CD4-positive, CD25-positive, alpha-beta regulatory T cell (primary cell): ENCODE data around the gene OR5T3. TPM values are rescaled to one million over a fixed set of nuclear protein-coding genes. Genes with fewer than 3 reads are reported as not detected.
"Not testable (repeated sequence)": the region's sequence is repeated elsewhere in the genome, so short reads cannot be mapped to it uniquely, and the experiment has no call there.

Experiments
- ATAC-seq, 2 donors: fragments of 150-1000 bp; cut with Tn5 transposase; one replicate each; pipeline ENCODE4 v1.10.0; 2021; ENCODE audit warnings: low read depth in 2 of 2, moderate number of reproducible peaks in 2 of 2, moderate library complexity in 1 of 2
- DNase-seq, 3 donors: peaks; one replicate each; pipeline versions ENCODE4 v3.0.0 to v3.0.0-alpha.2; 2012 to 2022; ENCODE audit warnings: mixed read lengths in 1 of 3
- H3K27ac ChIP-seq: one replicate; pipeline ENCODE4 v1.7.0; 2013; ENCODE audit warnings: mild to moderate bottlenecking, low read length; ENCODE audit not compliant: insufficient read depth, poor library complexity, severe bottlenecking
- H3K27me3 ChIP-seq: one replicate; pipeline ENCODE4 v1.7.0; 2013; ENCODE audit warnings: low read length; ENCODE audit not compliant: control insufficient read depth, insufficient read depth
- H3K36me3 ChIP-seq: one replicate; pipeline ENCODE4 v1.7.0; 2013; ENCODE audit warnings: mild to moderate bottlenecking, low read length, moderate library complexity; ENCODE audit not compliant: control insufficient read depth, insufficient read depth
- H3K4me1 ChIP-seq: 2 replicates; pipeline ENCODE4 v1.7.0; 2013; ENCODE audit warnings: mild to moderate bottlenecking, low read length; ENCODE audit not compliant: insufficient read depth, control insufficient read depth, poor library complexity, severe bottlenecking
- H3K4me3 ChIP-seq: one replicate; pipeline ENCODE4 v1.7.0; 2013; ENCODE audit warnings: low read depth, mild to moderate bottlenecking, low read length, moderate library complexity
- H3K9me3 ChIP-seq, 2 experiments: 1 replicate in 1 of 2; 2 replicates in 1 of 2; pipeline ENCODE4 v1.7.0; 2013; ENCODE audit warnings: low read length in 2 of 2, mild to moderate bottlenecking in 1 of 2, moderate library complexity in 1 of 2; ENCODE audit not compliant: control insufficient read depth in 2 of 2
- H3K27ac Mint-ChIP-seq, 3 donors: one replicate each; pipeline ENCODE4 v1.8.0; 2020 to 2022; ENCODE audit warnings: mild to moderate bottlenecking in 3 of 3, mixed read lengths in 3 of 3, moderate library complexity in 2 of 3
- H3K27me3 Mint-ChIP-seq: one replicate; pipeline ENCODE4 v1.8.0; 2022; ENCODE audit warnings: mild to moderate bottlenecking, mixed read lengths
- H3K36me3 Mint-ChIP-seq: one replicate; pipeline ENCODE4 v1.8.0; 2020; ENCODE audit warnings: mixed read lengths
- H3K4me1 Mint-ChIP-seq, 4 donors: one replicate each; pipeline ENCODE4 v1.8.0; 2020 to 2022; ENCODE audit warnings: mixed read lengths in 4 of 4, mild to moderate bottlenecking in 1 of 4
- H3K4me3 Mint-ChIP-seq, 4 donors: one replicate each; pipeline ENCODE4 v1.8.0; 2020 to 2022; ENCODE audit warnings: mild to moderate bottlenecking in 4 of 4, mixed read lengths in 4 of 4, moderate library complexity in 3 of 4
- H3K9me3 Mint-ChIP-seq, 7 donors: one replicate each; pipeline ENCODE4 v1.8.0; 2020 to 2022; ENCODE audit warnings: mixed read lengths in 7 of 7, mild to moderate bottlenecking in 3 of 7, moderate library complexity in 2 of 7
- polyA plus RNA-seq, 4 donors: library from polyadenylated mRNA; unstranded; fragments of 300-500 nt; fragmentation: Illumina TruSeq; gene quantifications; one replicate each; pipeline ENCODE4 v1.2.3, GENCODE V29; 2021
- total RNA-seq: library from RNA; stranded (reverse); gene quantifications from one replicate; pipeline ENCODE4 v1.2.3, GENCODE V29; 2022

The OR5T3 gene
- total RNA-seq (not detected), polyA plus RNA-seq (not detected)

DNA sequence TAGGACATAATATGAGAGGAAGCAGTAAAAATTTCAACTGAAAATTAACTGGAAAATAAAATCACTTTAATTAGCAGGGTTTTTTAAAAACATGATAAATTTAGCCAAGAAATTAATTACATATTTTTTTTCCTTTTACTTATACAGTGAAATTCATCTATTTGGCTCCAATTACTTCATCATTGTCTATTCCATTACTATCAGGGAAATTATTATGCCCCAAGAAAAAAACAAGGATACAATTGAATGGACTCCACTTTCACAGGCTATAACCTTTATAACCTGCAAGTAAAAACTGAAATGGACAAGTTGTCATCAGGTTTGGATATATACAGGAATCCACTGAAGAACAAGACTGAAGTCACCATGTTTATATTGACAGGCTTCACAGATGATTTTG, at the start of gene OR5T3:
Gene OR5T3 (plus strand): TSS at position 301 of the 400 bp plus-strand sequence. CDS start 0 bp downstream, at position 301.
- no peak within 1 kb of the TSS for H3K27ac Mint-ChIP-seq
- no peaks in the 10 kb centered on the region for H3K36me3 ChIP-seq
- peaks cover 0 to 3% of the 10 kb centered on the region in 2 experiments for H3K9me3 ChIP-seq
- H3K9me3 Mint-ChIP-seq, result peaks cover 0 to 20% (median 4%) of the 10 kb centered on the region in 7 donors
- no peaks in the 10 kb centered on the region for H3K4me1 Mint-ChIP-seq
- H3K4me3 Mint-ChIP-seq, result no peak within 1 kb of the TSS
- no peaks in the 10 kb centered on the region for H3K4me1 ChIP-seq
- H3K27me3 Mint-ChIP-seq, result no peaks in the 10 kb centered on the region
- ATAC-seq (no peak), DNase-seq (no peak)
- no peaks in the 10 kb centered on the region for H3K36me3 Mint-ChIP-seq
- H3K27me3 ChIP-seq, result no peaks in the 10 kb centered on the region
- no peak within 1 kb of the TSS for H3K4me3 ChIP-seq
- no peak within 1 kb of the TSS for H3K27ac ChIP-seq

DNA sequence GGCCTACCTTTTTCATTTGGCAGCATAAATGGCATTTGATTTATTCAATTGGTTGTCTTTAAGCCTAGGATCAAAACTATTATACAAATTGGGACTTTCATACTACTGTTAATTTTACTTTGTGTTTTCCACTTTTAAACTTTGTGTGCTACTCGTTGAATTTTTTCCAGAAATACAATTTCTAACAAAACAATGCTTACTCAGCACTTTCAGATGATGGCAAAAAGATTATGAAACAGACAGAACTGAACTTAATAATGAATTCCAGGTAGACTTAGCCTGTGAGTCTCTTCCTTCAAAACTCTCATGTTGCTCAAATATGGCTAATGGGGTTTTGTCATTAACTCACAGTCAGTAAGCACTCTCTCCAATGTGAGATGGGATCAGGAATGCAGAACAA, 44.3 kb upstream of the OR5T3 start:
- H3K4me1 Mint-ChIP-seq, result no peaks in the 10 kb centered on the region

DNA sequence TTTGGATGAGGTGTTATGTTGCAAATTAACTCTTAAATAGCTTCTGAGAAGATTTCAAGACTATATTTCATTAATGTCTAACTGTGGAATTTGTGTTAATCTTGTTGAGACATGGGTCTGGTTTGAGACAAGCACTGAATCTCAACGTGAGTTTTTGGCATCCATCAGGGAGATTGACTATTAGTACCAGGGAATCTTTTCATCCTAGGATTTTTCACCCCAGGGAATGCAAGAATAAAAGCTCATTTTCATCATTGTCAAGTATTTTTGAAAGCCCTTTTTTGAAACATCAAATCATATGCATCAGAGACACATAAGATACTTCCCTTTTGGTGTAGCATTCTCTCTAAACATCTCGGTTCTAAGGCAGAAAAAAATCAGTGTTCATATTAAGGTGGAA, 37.5 kb upstream of the OR5T3 start:
- Mint-ChIP-seq H3K27ac (no peak overlapping the region), H3K4me3 (no peak overlapping the region), H3K9me3 (peaks cover 0 to 40% (median 8%) of the 10 kb centered on the region in 7 donors), H3K27me3 (no peaks in the 10 kb centered on the region), H3K36me3 (no peaks in the 10 kb centered on the region), H3K4me1 (no peaks in the 10 kb centered on the region)
- H3K36me3 ChIP-seq, result no peaks in the 10 kb centered on the region
- no peak overlapping the region for H3K4me3 ChIP-seq
- H3K27me3 ChIP-seq, result no peaks in the 10 kb centered on the region
- ATAC-seq, result no peak
- H3K27ac ChIP-seq, result no peak overlapping the region
- H3K9me3 ChIP-seq, result peaks cover 5 to 10% of the 10 kb centered on the region in 2 experiments
- DNase-seq, result no peak
- H3K4me1 ChIP-seq, result no peaks in the 10 kb centered on the region

More for the DNA sequence above, 44.3 kb upstream of the OR5T3 start:
- Mint-ChIP-seq H3K27ac (no peak overlapping the region), H3K36me3 (no peaks in the 10 kb centered on the region), H3K4me3 (no peak overlapping the region), H3K27me3 (no peaks in the 10 kb centered on the region), H3K9me3 (peaks cover 0 to 22% (median 6%) of the 10 kb centered on the region in 7 donors)
- Histone ChIP-seq H3K36me3 (no peaks in the 10 kb centered on the region), H3K4me1 (no peaks in the 10 kb centered on the region), H3K9me3 (peaks cover 3 to 15% of the 10 kb centered on the region in 2 experiments), H3K4me3 (no peak overlapping the region), H3K27me3 (no peaks in the 10 kb centered on the region), H3K27ac (no peak overlapping the region)
- ATAC-seq (no peak), DNase-seq (no peak)

DNA sequence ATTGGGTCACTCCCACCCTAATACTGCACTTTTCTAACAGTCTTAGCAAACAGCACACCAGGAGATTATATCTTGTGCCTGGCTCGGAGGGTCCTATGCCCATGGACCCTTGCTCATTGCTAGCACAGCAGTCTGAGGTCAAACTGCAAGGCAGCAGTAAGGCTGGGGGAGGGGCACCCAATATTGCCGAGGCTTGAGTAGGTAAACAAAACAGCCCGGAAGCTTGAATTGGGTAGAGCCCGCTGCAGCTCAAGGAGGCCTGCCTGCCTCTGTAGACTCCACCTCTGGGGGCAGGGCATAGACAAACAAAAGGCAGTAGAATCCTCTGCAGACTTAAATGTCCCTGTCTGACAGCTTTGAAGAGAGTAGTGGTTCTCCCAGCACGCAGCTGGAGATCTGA, 32.3 kb upstream of the OR5T3 start:
- not testable (repeated sequence) for H3K4me1 ChIP-seq, H3K27me3 Mint-ChIP-seq, H3K27me3 ChIP-seq, H3K4me1 Mint-ChIP-seq, H3K4me3 ChIP-seq, H3K27ac Mint-ChIP-seq, ATAC-seq, H3K36me3 ChIP-seq, H3K27ac ChIP-seq, H3K4me3 Mint-ChIP-seq, H3K36me3 Mint-ChIP-seq, H3K9me3 ChIP-seq, DNase-seq
- H3K9me3 Mint-ChIP-seq, result peaks cover 0 to 50% (median 12%) of the 10 kb centered on the region in 7 donors

DNA sequence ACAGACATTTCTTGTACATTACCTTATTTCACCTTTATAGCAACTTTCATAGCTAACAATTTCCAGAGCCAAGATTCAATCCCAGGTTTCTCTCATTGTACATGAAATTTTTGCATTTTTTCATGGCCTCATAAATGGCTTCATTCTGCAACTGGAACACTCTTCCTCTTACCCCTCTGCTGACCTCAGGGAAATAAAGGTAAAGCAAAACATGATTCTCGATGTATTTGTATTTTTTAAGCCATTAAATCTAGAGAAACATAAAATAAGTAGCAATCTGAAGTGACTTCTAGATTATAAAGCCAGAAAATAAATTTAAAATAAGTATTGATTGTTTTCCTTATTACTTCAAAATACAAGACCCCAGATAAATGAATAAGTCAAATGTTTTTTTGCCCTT, 17.9 kb upstream of the OR5T3 start, which contains the start of gene OR5T2:
Gene OR5T2 (minus strand): TSS at position 101 of the 400 bp plus-strand sequence. CDS start 1,193 bp downstream, outside the sequence.
- no peaks in the 10 kb centered on the region for H3K27me3 Mint-ChIP-seq
- Histone ChIP-seq H3K4me3 (no peak within 1 kb of the TSS), H3K9me3 (peaks cover 0 to 4% of the 10 kb centered on the region in 2 experiments), H3K27ac (no peak within 1 kb of the TSS), H3K36me3 (no peaks in the 10 kb centered on the region), H3K27me3 (no peaks in the 10 kb centered on the region), H3K4me1 (no peaks in the 10 kb centered on the region)
- H3K4me1 Mint-ChIP-seq, result no peaks in the 10 kb centered on the region
- H3K9me3 Mint-ChIP-seq, result peaks cover 2 to 17% (median 6%) of the 10 kb centered on the region in 7 donors
- no peak within 1 kb of the TSS for H3K4me3 Mint-ChIP-seq
- no peak for ATAC-seq
- no peak for DNase-seq
- H3K27ac Mint-ChIP-seq, result no peak within 1 kb of the TSS
- no peaks in the 10 kb centered on the region for H3K36me3 Mint-ChIP-seq

DNA sequence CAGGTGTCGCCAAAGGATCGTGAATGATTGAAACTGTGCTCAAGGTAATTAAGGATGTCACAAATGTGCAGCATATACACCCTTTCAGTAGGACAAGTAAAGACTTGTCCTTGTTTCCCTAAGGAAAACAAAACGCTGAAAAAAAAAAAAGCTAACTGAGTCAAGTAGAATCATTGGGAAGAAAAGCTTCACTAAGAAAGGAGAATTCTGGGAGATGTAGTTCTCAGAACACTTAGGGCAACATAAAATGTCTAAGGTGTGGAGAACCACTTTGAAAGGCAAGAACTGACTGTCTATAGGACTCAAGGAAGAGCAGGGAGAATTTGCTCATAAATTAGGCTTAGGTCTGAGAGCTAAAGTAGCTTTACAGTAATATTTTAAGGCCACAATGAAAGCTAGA, 19.0 kb downstream of the OR5T3 start:
- H3K36me3 ChIP-seq, result no peaks in the 10 kb centered on the region
- Mint-ChIP-seq H3K36me3 (no peaks in the 10 kb centered on the region), H3K27me3 (no peaks in the 10 kb centered on the region), H3K4me3 (no peak overlapping the region), H3K27ac (no peak overlapping the region), H3K4me1 (no peaks in the 10 kb centered on the region), H3K9me3 (peaks cover 0 to 20% (median 3%) of the 10 kb centered on the region in 7 donors)
- no peaks in the 10 kb centered on the region for H3K27me3 ChIP-seq
- no peak overlapping the region for H3K4me3 ChIP-seq
- DNase-seq (no peak), ATAC-seq (no peak)
- no peak overlapping the region for H3K27ac ChIP-seq
- no peaks in the 10 kb centered on the region for H3K4me1 ChIP-seq
- H3K9me3 ChIP-seq, result peaks cover 0 to 1% of the 10 kb centered on the region in 2 experiments

DNA sequence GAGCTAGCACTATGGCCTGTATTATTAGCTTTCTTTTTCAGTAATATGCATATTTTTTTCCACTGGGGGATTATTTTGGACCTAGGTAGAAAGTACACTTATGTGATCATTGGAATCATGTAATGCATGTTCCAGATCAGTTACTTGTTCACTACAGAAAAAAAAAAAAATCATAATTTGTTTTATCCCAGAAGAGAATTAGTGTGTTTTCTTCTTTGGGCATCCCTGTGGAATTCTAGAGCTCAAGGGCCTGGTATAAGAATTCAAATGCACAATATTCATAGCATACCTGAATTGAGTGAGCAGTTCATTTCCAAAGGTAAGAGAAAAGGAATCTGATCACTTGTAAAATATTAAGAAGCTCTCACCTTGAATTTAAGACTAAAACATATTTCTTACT, 21.8 kb downstream of the OR5T3 start, which contains the start of gene OR5T1:
Gene OR5T1 (plus strand): TSS at position 301 of the 400 bp plus-strand sequence. CDS start 1,485 bp downstream, outside the sequence.
- no peak within 1 kb of the TSS for H3K27ac Mint-ChIP-seq
- H3K4me1 ChIP-seq, result no peaks in the 10 kb centered on the region
- H3K4me3 Mint-ChIP-seq, result no peak within 1 kb of the TSS
- ATAC-seq (no peak), DNase-seq (no peak)
- H3K36me3 ChIP-seq, result no peaks in the 10 kb centered on the region
- H3K27me3 ChIP-seq, result no peaks in the 10 kb centered on the region
- H3K9me3 Mint-ChIP-seq, result peaks cover 3 to 23% (median 8%) of the 10 kb centered on the region in 7 donors
- no peak within 1 kb of the TSS for H3K27ac ChIP-seq
- H3K4me3 ChIP-seq, result no peak within 1 kb of the TSS
- no peaks in the 10 kb centered on the region for H3K4me1 Mint-ChIP-seq
- peaks cover 0 to 5% of the 10 kb centered on the region in 2 experiments for H3K9me3 ChIP-seq
- no peaks in the 10 kb centered on the region for H3K36me3 Mint-ChIP-seq
- no peaks in the 10 kb centered on the region for H3K27me3 Mint-ChIP-seq

DNA sequence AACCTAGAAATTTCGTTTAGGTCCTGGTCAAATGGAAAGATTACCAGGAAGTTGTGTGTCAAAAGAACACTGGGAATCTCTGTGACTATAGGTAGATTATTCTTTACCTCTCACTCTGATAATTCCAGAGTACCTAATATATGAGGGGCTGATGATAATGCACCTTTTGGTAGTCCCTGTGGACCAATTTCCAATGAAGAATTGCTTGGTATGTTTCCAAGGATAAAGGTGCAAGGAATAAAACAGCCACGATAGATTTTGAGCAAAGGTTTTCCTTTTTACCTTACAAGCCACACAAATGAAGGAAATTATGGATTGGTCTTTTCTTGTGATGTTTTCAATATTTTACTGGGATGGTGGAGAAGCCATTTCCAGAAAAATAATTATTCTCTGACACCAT, 40.1 kb downstream of the OR5T3 start, which contains the start of gene OR8H1:
Gene OR8H1 (minus strand): TSS at position 101 of the 400 bp plus-strand sequence. CDS start 1,192 bp downstream, outside the sequence.
- Histone ChIP-seq H3K9me3 (peaks cover 0 to 2% of the 10 kb centered on the region in 2 experiments), H3K36me3 (no peaks in the 10 kb centered on the region), H3K4me1 (no peaks in the 10 kb centered on the region), H3K27ac (no peak within 1 kb of the TSS), H3K4me3 (no peak within 1 kb of the TSS), H3K27me3 (no peaks in the 10 kb centered on the region)
- Mint-ChIP-seq H3K27me3 (no peaks in the 10 kb centered on the region), H3K27ac (no peak within 1 kb of the TSS), H3K4me3 (no peak within 1 kb of the TSS), H3K36me3 (no peaks in the 10 kb centered on the region), H3K9me3 (peaks cover 0 to 22% (median 4%) of the 10 kb centered on the region in 7 donors), H3K4me1 (no peaks in the 10 kb centered on the region)
- ATAC-seq (no peak), DNase-seq (no peak)
